ENCODE data around the gene ROCK2. TPM values are rescaled to one million over a fixed set of nuclear protein-coding genes. Genes with fewer than 3 reads are reported as not detected.
A peak's percentile ranks its signal among the peaks of the same experiment; 100 is the strongest.
"Not testable (repeated sequence)": the region's sequence is repeated elsewhere in the genome, so short reads cannot be mapped to it uniquely, and the experiment has no call there.

Gene ROCK2
- total RNA-seq, 1 donor from 2014 or later: 45.1 TPM

DNA sequence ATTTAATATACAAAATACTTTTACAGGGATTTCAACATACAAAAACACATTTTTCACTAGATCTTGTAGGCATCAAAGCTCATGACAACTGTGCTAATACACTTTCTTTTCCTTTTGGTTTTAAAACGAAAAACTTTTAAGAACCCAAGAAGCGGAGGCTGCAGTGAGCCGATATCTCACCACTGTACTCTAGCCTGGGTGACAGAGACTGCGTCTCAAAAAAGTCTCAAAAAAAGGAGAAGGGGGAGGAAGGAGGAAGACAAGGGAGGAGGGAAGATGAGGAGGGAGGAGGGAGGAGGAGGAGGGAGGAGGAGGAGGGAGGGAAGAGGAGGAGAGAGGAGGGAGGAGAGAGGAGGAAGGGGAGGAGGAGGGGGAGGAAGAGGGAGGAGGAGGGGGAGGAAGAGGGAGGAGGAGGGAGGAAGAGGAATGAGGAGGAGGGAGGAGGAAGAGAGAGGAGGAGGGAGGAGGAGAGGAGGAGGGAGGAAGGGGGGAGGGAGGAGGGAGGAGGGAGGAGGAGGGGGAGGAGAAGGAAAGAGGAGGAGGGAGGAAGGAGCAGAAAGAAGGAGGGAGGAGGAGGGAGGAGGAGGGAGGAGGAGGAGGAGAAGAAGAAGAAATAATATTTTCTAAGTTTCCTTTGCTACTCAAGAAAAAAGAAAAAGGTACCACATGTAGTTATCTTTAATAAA is 13.8 kb downstream of the ROCK2 start:
- TF ChIP-seq, protein P1, sequence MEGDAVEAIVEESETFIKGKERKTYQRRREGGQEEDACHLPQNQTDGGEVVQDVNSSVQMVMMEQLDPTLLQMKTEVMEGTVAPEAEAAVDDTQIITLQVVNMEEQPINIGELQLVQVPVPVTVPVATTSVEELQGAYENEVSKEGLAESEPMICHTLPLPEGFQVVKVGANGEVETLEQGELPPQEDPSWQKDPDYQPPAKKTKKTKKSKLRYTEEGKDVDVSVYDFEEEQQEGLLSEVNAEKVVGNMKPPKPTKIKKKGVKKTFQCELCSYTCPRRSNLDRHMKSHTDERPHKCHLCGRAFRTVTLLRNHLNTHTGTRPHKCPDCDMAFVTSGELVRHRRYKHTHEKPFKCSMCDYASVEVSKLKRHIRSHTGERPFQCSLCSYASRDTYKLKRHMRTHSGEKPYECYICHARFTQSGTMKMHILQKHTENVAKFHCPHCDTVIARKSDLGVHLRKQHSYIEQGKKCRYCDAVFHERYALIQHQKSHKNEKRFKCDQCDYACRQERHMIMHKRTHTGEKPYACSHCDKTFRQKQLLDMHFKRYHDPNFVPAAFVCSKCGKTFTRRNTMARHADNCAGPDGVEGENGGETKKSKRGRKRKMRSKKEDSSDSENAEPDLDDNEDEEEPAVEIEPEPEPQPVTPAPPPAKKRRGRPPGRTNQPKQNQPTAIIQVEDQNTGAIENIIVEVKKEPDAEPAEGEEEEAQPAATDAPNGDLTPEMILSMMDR (IDR thresholded peaks at IDR 0.05; ENCODE audit: insufficient read depth, low read depth, low read length): no peak
- TF ChIP-seq EZH2 (IDR thresholded peaks at IDR 0.05; ENCODE audit: insufficient read depth, low read length): no peak
- Histone ChIP-seq H4K20me1 (ENCODE audit: insufficient read depth, low read length) (peaks cover 86% of the 10 kb centered on the region), H3K9me3 (ENCODE audit: insufficient read depth, low read depth, low read length) (no peaks in the 10 kb centered on the region), H3K9ac (ENCODE audit: low read length) (no peak overlapping the region), H3K4me1 (ENCODE audit: insufficient read depth, low read length) (no peaks in the 10 kb centered on the region), H3K79me2 (ENCODE audit: insufficient read depth, low read length) (peaks cover 93% of the 10 kb centered on the region), H3K4me2 (ENCODE audit: low read length) (no peak overlapping the region), H2AFZ (ENCODE audit: low read depth, low read length) (no peak overlapping the region), H3K4me3 (ENCODE audit: insufficient read depth, low read depth, low read length) (no peak overlapping the region), H3K36me3 (ENCODE audit: insufficient read depth, low read length) (no peaks in the 10 kb centered on the region), H3K27ac (ENCODE audit: low read depth, low read length) (no peak overlapping the region), H3K27me3 (ENCODE audit: insufficient read depth, low read length) (no peaks in the 10 kb centered on the region)
- H3K27me3 Mint-ChIP-seq (ENCODE audit: low read depth, unreplicated experiment): no peaks in the 10 kb centered on the region
- no peak overlapping the region for H3K4me3 Mint-ChIP-seq (ENCODE audit: unreplicated experiment)
- FAIRE-seq (no peak), DNase-seq (ENCODE audit: low read depth) (no peak)
- no peaks in the 10 kb centered on the region for H3K36me3 Mint-ChIP-seq (ENCODE audit: low read depth, unreplicated experiment)
- peaks cover 12% of the 10 kb centered on the region for H3K4me1 Mint-ChIP-seq (ENCODE audit: low read depth, unreplicated experiment)
- H3K9me3 Mint-ChIP-seq (ENCODE audit: unreplicated experiment): no peaks in the 10 kb centered on the region
- H3K27ac Mint-ChIP-seq (ENCODE audit: unreplicated experiment): no peak overlapping the region

DNA sequence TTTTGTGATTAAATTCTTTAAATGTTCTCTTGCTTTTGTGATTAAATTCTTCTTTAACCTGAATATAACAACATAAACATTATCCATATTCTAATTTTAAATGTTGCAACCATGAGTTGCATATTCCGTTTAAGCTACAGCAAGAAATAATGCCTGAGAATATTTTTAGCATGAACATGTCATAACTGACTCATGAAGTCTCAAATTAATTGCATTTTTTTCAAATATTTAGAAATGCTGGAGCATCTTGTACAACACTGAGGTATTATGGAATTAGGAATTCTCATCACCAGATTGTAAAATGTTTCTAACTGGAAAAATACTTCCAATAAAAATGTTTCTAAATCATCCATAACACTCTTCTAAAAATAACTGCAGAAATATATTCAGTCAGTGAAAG is 14.7 kb downstream of the ROCK2 start:
- Histone ChIP-seq H3K9ac (ENCODE audit: low read length) (no peak overlapping the region), H3K27me3 (ENCODE audit: insufficient read depth, low read length) (no peaks in the 10 kb centered on the region), H2AFZ (ENCODE audit: low read depth, low read length) (no peak overlapping the region), H3K4me2 (ENCODE audit: low read length) (peak overlapping the region; percentile 10), H4K20me1 (ENCODE audit: insufficient read depth, low read length) (peaks cover 86% of the 10 kb centered on the region), H3K27ac (ENCODE audit: low read depth, low read length) (no peak overlapping the region), H3K4me1 (ENCODE audit: insufficient read depth, low read length) (no peaks in the 10 kb centered on the region), H3K9me3 (ENCODE audit: insufficient read depth, low read depth, low read length) (no peaks in the 10 kb centered on the region), H3K4me3 (ENCODE audit: insufficient read depth, low read depth, low read length) (no peak overlapping the region), H3K79me2 (ENCODE audit: insufficient read depth, low read length) (peaks cover 93% of the 10 kb centered on the region), H3K36me3 (ENCODE audit: insufficient read depth, low read length) (no peaks in the 10 kb centered on the region)
- H3K9me3 Mint-ChIP-seq (ENCODE audit: unreplicated experiment): no peaks in the 10 kb centered on the region
- H3K4me3 Mint-ChIP-seq (ENCODE audit: unreplicated experiment): no peak overlapping the region
- FAIRE-seq (no peak), DNase-seq (ENCODE audit: low read depth) (no peak)
- TF ChIP-seq, protein P1 (IDR thresholded peaks at IDR 0.05; ENCODE audit: insufficient read depth, low read depth, low read length): no peak
- no peak for TF ChIP-seq EZH2 (IDR thresholded peaks at IDR 0.05; ENCODE audit: insufficient read depth, low read length)
- peaks cover 4% of the 10 kb centered on the region for H3K4me1 Mint-ChIP-seq (ENCODE audit: low read depth, unreplicated experiment)
- H3K27ac Mint-ChIP-seq (ENCODE audit: unreplicated experiment): no peak overlapping the region
- no peaks in the 10 kb centered on the region for H3K27me3 Mint-ChIP-seq (ENCODE audit: low read depth, unreplicated experiment)
- no peaks in the 10 kb centered on the region for H3K36me3 Mint-ChIP-seq (ENCODE audit: low read depth, unreplicated experiment)

DNA sequence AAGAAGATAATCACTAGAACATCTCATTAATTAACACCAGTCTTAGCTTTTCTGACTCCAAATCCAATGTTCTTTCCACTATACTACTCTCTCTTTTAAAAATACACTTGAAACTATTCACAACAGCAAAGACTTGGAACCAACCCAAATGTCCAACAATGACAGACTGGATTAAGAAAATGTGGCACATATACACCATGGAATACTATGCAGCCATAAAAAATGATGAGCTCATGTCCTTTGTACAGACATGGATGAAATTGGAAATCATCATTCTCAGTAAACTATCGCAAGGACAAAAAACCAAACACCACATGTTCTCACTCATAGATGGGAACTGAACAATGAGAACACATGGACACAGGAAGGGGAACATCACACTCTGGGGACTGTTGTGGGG is 15.9 kb downstream of the ROCK2 start:
- FAIRE-seq; H3K36me3 Mint-ChIP-seq (ENCODE audit: low read depth, unreplicated experiment); DNase-seq (ENCODE audit: low read depth); H3K36me3 ChIP-seq (ENCODE audit: insufficient read depth, low read length); H3K4me1 Mint-ChIP-seq (ENCODE audit: low read depth, unreplicated experiment); H3K4me3 Mint-ChIP-seq (ENCODE audit: unreplicated experiment); H3K27me3 ChIP-seq (ENCODE audit: insufficient read depth, low read length); H2AFZ ChIP-seq (ENCODE audit: low read depth, low read length); H3K9me3 Mint-ChIP-seq (ENCODE audit: unreplicated experiment); H3K27ac ChIP-seq (ENCODE audit: low read depth, low read length); H3K9me3 ChIP-seq (ENCODE audit: insufficient read depth, low read depth, low read length); H3K4me1 ChIP-seq (ENCODE audit: insufficient read depth, low read length); H3K4me2 ChIP-seq (ENCODE audit: low read length); H3K4me3 ChIP-seq (ENCODE audit: insufficient read depth, low read depth, low read length); H3K9ac ChIP-seq (ENCODE audit: low read length); H3K27ac Mint-ChIP-seq (ENCODE audit: unreplicated experiment); H3K27me3 Mint-ChIP-seq (ENCODE audit: low read depth, unreplicated experiment): not testable (repeated sequence)
- H4K20me1 ChIP-seq (ENCODE audit: insufficient read depth, low read length): peaks cover 86% of the 10 kb centered on the region
- peaks cover 93% of the 10 kb centered on the region for H3K79me2 ChIP-seq (ENCODE audit: insufficient read depth, low read length)
